ENCODE measurements around the gene ANKDD1A. TPM values are rescaled to one million over a fixed set of nuclear protein-coding genes. Genes with fewer than 3 reads are reported as not detected.

Gene ANKDD1A
- total RNA-seq, 1 experiment from 2014 or later: 1.8 TPM

- Histone ChIP-seq H3K9me3 (ENCODE audit: low read length) (no peaks in the 10 kb centered on the region), H2AFZ (ENCODE audit: low read length) (no peak overlapping the region)
- DNase-seq: no peak
Observed at GRCh38 chr15:64991536-64992135, 79.9 kb downstream of the ANKDD1A start.

GRCh38 chr15:64993290-64993689, 81.6 kb downstream of the ANKDD1A start:
- DNase-seq: no peak
- no peak overlapping the region for H3K4me3 ChIP-seq (ENCODE audit: low read length)
- H3K36me3 ChIP-seq (ENCODE audit: insufficient read depth, low read length): no peaks in the 10 kb centered on the region
- no peak overlapping the region for H3K9ac ChIP-seq (ENCODE audit: low read length)
- peaks cover 12% of the 10 kb centered on the region for H3K4me1 ChIP-seq (ENCODE audit: low read length)
- no peak overlapping the region for H3K27ac ChIP-seq (ENCODE audit: low read length)
- H2AFZ ChIP-seq (ENCODE audit: low read length): no peak overlapping the region
- no peak overlapping the region for H3K4me2 ChIP-seq (ENCODE audit: low read depth, low read length, poor library complexity, severe bottlenecking)
- peaks cover 13% of the 10 kb centered on the region for H3K79me2 ChIP-seq (ENCODE audit: low read length)
- H3K9me3 ChIP-seq (ENCODE audit: low read length): no peaks in the 10 kb centered on the region
- H3K9me2 ChIP-seq (replicated peaks; ENCODE audit: insufficient read depth, low read length): no peaks in the 10 kb centered on the region
- H4K20me1 ChIP-seq (ENCODE audit: insufficient read depth, low read depth, low read length): no peaks in the 10 kb centered on the region
- no peaks in the 10 kb centered on the region for H3K27me3 ChIP-seq (ENCODE audit: low read length)

More at GRCh38 chr15:64991536-64992135, 79.9 kb downstream of the ANKDD1A start:
- no peak overlapping the region for H3K4me3 ChIP-seq (ENCODE audit: low read length)
- peaks cover 25% of the 10 kb centered on the region for H3K4me1 ChIP-seq (ENCODE audit: low read length)
- peaks cover 7% of the 10 kb centered on the region; the same call in 1 of the 2 replicates for H3K36me3 ChIP-seq (ENCODE audit: insufficient read depth, low read length)
- no peak overlapping the region for H3K27ac ChIP-seq (ENCODE audit: low read length)
- H3K27me3 ChIP-seq (ENCODE audit: low read length): no peaks in the 10 kb centered on the region
- no peaks in the 10 kb centered on the region for H3K9me2 ChIP-seq (replicated peaks; ENCODE audit: insufficient read depth, low read length)
- no peak overlapping the region for H3K9ac ChIP-seq (ENCODE audit: low read length)
- H3K4me2 ChIP-seq (ENCODE audit: low read depth, low read length, poor library complexity, severe bottlenecking): no peak overlapping the region
- H4K20me1 ChIP-seq (ENCODE audit: insufficient read depth, low read depth, low read length): no peaks in the 10 kb centered on the region
- peaks cover 29% of the 10 kb centered on the region for H3K79me2 ChIP-seq (ENCODE audit: low read length)

- no peaks in the 10 kb centered on the region for H3K4me1 ChIP-seq (ENCODE audit: low read length)
- no peaks in the 10 kb centered on the region for H3K9me3 ChIP-seq (ENCODE audit: low read length)
- H3K9me2 ChIP-seq (replicated peaks; ENCODE audit: insufficient read depth, low read length): no peaks in the 10 kb centered on the region
- no peak overlapping the region for H3K27ac ChIP-seq (ENCODE audit: low read length)
- H3K36me3 ChIP-seq (ENCODE audit: insufficient read depth, low read length): no peaks in the 10 kb centered on the region
- no peak overlapping the region for H3K9ac ChIP-seq (ENCODE audit: low read length)
- H3K27me3 ChIP-seq (ENCODE audit: low read length): no peaks in the 10 kb centered on the region
- H3K4me2 ChIP-seq (ENCODE audit: low read depth, low read length, poor library complexity, severe bottlenecking): no peak overlapping the region
- DNase-seq: no peak
- no peaks in the 10 kb centered on the region for H4K20me1 ChIP-seq (ENCODE audit: insufficient read depth, low read depth, low read length)
- no peak overlapping the region for H2AFZ ChIP-seq (ENCODE audit: low read length)
- H3K4me3 ChIP-seq (ENCODE audit: low read length): no peak overlapping the region
- no peaks in the 10 kb centered on the region for H3K79me2 ChIP-seq (ENCODE audit: low read length)
Observed at GRCh38 chr15:64997066-64997465, 85.4 kb downstream of the ANKDD1A start.

GRCh38 chr15:64997745-64998375, 86.2 kb downstream of the ANKDD1A start:
- no peak overlapping the region for H3K4me2 ChIP-seq (ENCODE audit: low read depth, low read length, poor library complexity, severe bottlenecking)
- no peaks in the 10 kb centered on the region for H3K4me1 ChIP-seq (ENCODE audit: low read length)
- H4K20me1 ChIP-seq (ENCODE audit: insufficient read depth, low read depth, low read length): no peaks in the 10 kb centered on the region
- H2AFZ ChIP-seq (ENCODE audit: low read length): no peak overlapping the region
- H3K9ac ChIP-seq (ENCODE audit: low read length): no peak overlapping the region
- H3K27ac ChIP-seq (ENCODE audit: low read length): no peak overlapping the region
- H3K79me2 ChIP-seq (ENCODE audit: low read length): no peaks in the 10 kb centered on the region
- H3K36me3 ChIP-seq (ENCODE audit: insufficient read depth, low read length): no peaks in the 10 kb centered on the region
- H3K9me2 ChIP-seq (replicated peaks; ENCODE audit: insufficient read depth, low read length): no peaks in the 10 kb centered on the region
- H3K9me3 ChIP-seq (ENCODE audit: low read length): no peaks in the 10 kb centered on the region
- no peak overlapping the region for H3K4me3 ChIP-seq (ENCODE audit: low read length)
- no peak for DNase-seq
- no peaks in the 10 kb centered on the region for H3K27me3 ChIP-seq (ENCODE audit: low read length)

- no peak overlapping the region for H3K4me3 ChIP-seq (ENCODE audit: low read length)
- no peak overlapping the region for H2AFZ ChIP-seq (ENCODE audit: low read length)
- no peaks in the 10 kb centered on the region for H3K9me2 ChIP-seq (replicated peaks; ENCODE audit: insufficient read depth, low read length)
- no peaks in the 10 kb centered on the region for H3K79me2 ChIP-seq (ENCODE audit: low read length)
- H3K4me2 ChIP-seq (ENCODE audit: low read depth, low read length, poor library complexity, severe bottlenecking): no peak overlapping the region
- no peaks in the 10 kb centered on the region for H3K27me3 ChIP-seq (ENCODE audit: low read length)
- H3K9ac ChIP-seq (ENCODE audit: low read length): no peak overlapping the region
- H4K20me1 ChIP-seq (ENCODE audit: insufficient read depth, low read depth, low read length): no peaks in the 10 kb centered on the region
- H3K4me1 ChIP-seq (ENCODE audit: low read length): no peaks in the 10 kb centered on the region
- no peaks in the 10 kb centered on the region for H3K9me3 ChIP-seq (ENCODE audit: low read length)
- H3K27ac ChIP-seq (ENCODE audit: low read length): no peak overlapping the region
- DNase-seq: no peak
- peaks cover 9% of the 10 kb centered on the region; the same call in 1 of the 2 replicates for H3K36me3 ChIP-seq (ENCODE audit: insufficient read depth, low read length)
Observed at GRCh38 chr15:65004993-65005392, 93.3 kb downstream of the ANKDD1A start.

- Histone ChIP-seq H3K9ac (ENCODE audit: low read length) (no peak overlapping the region), H3K79me2 (ENCODE audit: low read length) (no peaks in the 10 kb centered on the region), H3K9me3 (ENCODE audit: low read length) (no peaks in the 10 kb centered on the region), H3K9me2 (replicated peaks; ENCODE audit: insufficient read depth, low read length) (no peaks in the 10 kb centered on the region), H3K4me3 (ENCODE audit: low read length) (no peak overlapping the region), H2AFZ (ENCODE audit: low read length) (no peak overlapping the region), H3K4me1 (ENCODE audit: low read length) (0 out of 2 replicates have a peak, but pooled peaks cover 3% of the 10 kb centered on the region), H3K27ac (ENCODE audit: low read length) (no peak overlapping the region), H3K4me2 (ENCODE audit: low read depth, low read length, poor library complexity, severe bottlenecking) (no peak overlapping the region), H3K27me3 (ENCODE audit: low read length) (no peaks in the 10 kb centered on the region), H4K20me1 (ENCODE audit: insufficient read depth, low read depth, low read length) (no peaks in the 10 kb centered on the region), H3K36me3 (ENCODE audit: insufficient read depth, low read length) (peaks cover 16% of the 10 kb centered on the region; the same call in 1 of the 2 replicates)
- no peak for DNase-seq
Observed at GRCh38 chr15:65006876-65007275, 95.2 kb downstream of the ANKDD1A start.

Other genes starting within 250 kb of the ANKDD1A start
- not detected in 2 replicates for gene RBPMS2, start 136.3 kb upstream of the ANKDD1A start, total RNA-seq (2014; rRNA removed; shearing (Covaris generic); ENCODE audit: low replicate concordance)
- gene PIF1, start 86.3 kb upstream of the ANKDD1A start, total RNA-seq (2014; rRNA removed; shearing (Covaris generic); ENCODE audit: low replicate concordance): 18.6 and 60.0 TPM in 2 replicates
- 10.1 and 18.0 TPM in 2 replicates for gene PLEKHO2, start 70.0 kb upstream of the ANKDD1A start, total RNA-seq (2014; rRNA removed; shearing (Covaris generic); ENCODE audit: low replicate concordance)
- 93.0 and 111 TPM in 2 replicates for gene SPG21, start 78.0 kb downstream of the ANKDD1A start, total RNA-seq (2014; rRNA removed; shearing (Covaris generic); ENCODE audit: low replicate concordance)
- gene MTFMT, start 117.7 kb downstream of the ANKDD1A start, total RNA-seq (2014; rRNA removed; shearing (Covaris generic); ENCODE audit: low replicate concordance): 19.3 and 23.4 TPM in 2 replicates
- not detected in 2 replicates for gene SLC51B, start 133.5 kb downstream of the ANKDD1A start, total RNA-seq (2014; rRNA removed; shearing (Covaris generic); ENCODE audit: low replicate concordance)
- not detected in 2 replicates for gene RASL12, start 156.1 kb downstream of the ANKDD1A start, total RNA-seq (2014; rRNA removed; shearing (Covaris generic); ENCODE audit: low replicate concordance)
- not detected in 2 replicates for gene KBTBD13, start 164.8 kb downstream of the ANKDD1A start, total RNA-seq (2014; rRNA removed; shearing (Covaris generic); ENCODE audit: low replicate concordance)
- 6.5 and 6.8 TPM in 2 replicates for gene UBAP1L, start 203.3 kb downstream of the ANKDD1A start, total RNA-seq (2014; rRNA removed; shearing (Covaris generic); ENCODE audit: low replicate concordance)
- 20.5 and 23.4 TPM in 2 replicates for gene PDCD7, start 221.9 kb downstream of the ANKDD1A start, total RNA-seq (2014; rRNA removed; shearing (Covaris generic); ENCODE audit: low replicate concordance)

Data from Karpas-422 (cell line).